Measurements from ENCODE around the gene MEX3D. TPM values are rescaled to one million over a fixed set of nuclear protein-coding genes. Genes with fewer than 3 reads are reported as not detected.

Gene MEX3D
- total RNA-seq: 57.7 and 80.1 TPM in 2 replicates

GRCh38 chr19:1568320-1569019 lies at the start of gene MEX3D:
MEX3D (minus strand) TSS chr19:1568325; CDS start chr19:1568058, 267 bp downstream.
- DNase-seq (ENCODE audit: low read depth): no peak

- DNase-seq (ENCODE audit: low read depth): no peak
Observed at GRCh38 chr19:1616875-1617274, 48.8 kb upstream of the MEX3D start.

- DNase-seq (ENCODE audit: low read depth): no peak
Observed at GRCh38 chr19:1616396-1616795, 48.3 kb upstream of the MEX3D start.

GRCh38 chr19:1615156-1615765 lies 47.1 kb upstream of the MEX3D start:
- no peak for DNase-seq (ENCODE audit: low read depth)

- DNase-seq (ENCODE audit: low read depth): no peak
Observed at GRCh38 chr19:1613808-1614570, 45.9 kb upstream of the MEX3D start.

GRCh38 chr19:1613146-1613545 lies 45.0 kb upstream of the MEX3D start:
- DNase-seq (ENCODE audit: low read depth): no peak

GRCh38 chr19:1612114-1613086 lies 44.3 kb upstream of the MEX3D start:
- DNase-seq (ENCODE audit: low read depth): no peak

GRCh38 chr19:1611353-1611752 lies 43.2 kb upstream of the MEX3D start:
- DNase-seq (ENCODE audit: low read depth): no peak

GRCh38 chr19:1610579-1610978 lies 42.5 kb upstream of the MEX3D start:
- no peak for DNase-seq (ENCODE audit: low read depth)

- DNase-seq (ENCODE audit: low read depth): no peak
Observed at GRCh38 chr19:1609680-1610474, 41.8 kb upstream of the MEX3D start.

GRCh38 chr19:1609103-1609396 lies 40.9 kb upstream of the MEX3D start:
- DNase-seq (ENCODE audit: low read depth): no peak

- no peak for DNase-seq (ENCODE audit: low read depth)
Observed at GRCh38 chr19:1608359-1609102, 40.4 kb upstream of the MEX3D start.

- DNase-seq (ENCODE audit: low read depth): no peak
Observed at GRCh38 chr19:1606138-1606651, 38.1 kb upstream of the MEX3D start.

- DNase-seq (ENCODE audit: low read depth): peak; percentile 88
Observed at GRCh38 chr19:1605236-1606137, 37.4 kb upstream of the MEX3D start, which contains the start of gene UQCR11. UQCR11 (minus strand) TSS chr19:1605462; CDS start chr19:1605409, 53 bp downstream.

- no peak for DNase-seq (ENCODE audit: low read depth)
Observed at GRCh38 chr19:1602091-1602707, 34.1 kb upstream of the MEX3D start.

GRCh38 chr19:1601613-1602064 lies 33.5 kb upstream of the MEX3D start:
- DNase-seq (ENCODE audit: low read depth): no peak

- no peak for DNase-seq (ENCODE audit: low read depth)
Observed at GRCh38 chr19:1599460-1599846, 31.3 kb upstream of the MEX3D start.

GRCh38 chr19:1598777-1599459 lies 30.8 kb upstream of the MEX3D start:
- no peak for DNase-seq (ENCODE audit: low read depth)
